Ovary (tissue), 3 donors: ENCODE results near the gene OR51A4.

Experiments
- CTCF ChIP-seq, 3 donors: fragments of 450-650 bp in 2 of 3; fragments of 200-600 bp in 1 of 3; IDR thresholded peaks; one replicate each; pipeline versions ENCODE4 v1.5.1 to v1.8.0; 2016 to 2022; ENCODE audit warnings: antibody characterized with exemption in 3 of 3, mild to moderate bottlenecking in 1 of 3
- POLR2A ChIP-seq: fragments of 450-650 bp; IDR thresholded peaks from one replicate; pipeline ENCODE4 v1.6.1; 2017; ENCODE audit warnings: antibody characterized with exemption, mild to moderate bottlenecking, moderate library complexity
- donor health status: DM: no; HTN: no; CAD: no.

- TF ChIP-seq CTCF (IDR thresholded peaks at IDR 0.05) (no peak), POLR2A (no peak)
Measured at GRCh38 chr11:4947505-4947904, at the start of gene OR51A4.
